AG08395 (cell line): ENCODE results near the gene POLE.
A peak's percentile ranks its signal among the peaks of the same experiment; 100 is the strongest.

ENCODE experiments used
- DNase-seq: peaks from one replicate; pipeline ENCODE4 v3.0.0; 2012; ENCODE audit warnings: mixed read lengths, low spot score

Gene POLE

GRCh38 chr12:132632521-132633228 is 54.5 kb downstream of the POLE start:
- DNase-seq, result no peak

- no peak for DNase-seq
Observed at GRCh38 chr12:132631666-132632065, 55.5 kb downstream of the POLE start.

- DNase-seq, result no peak
Observed at GRCh38 chr12:132630672-132631071, 56.5 kb downstream of the POLE start.

- no peak for DNase-seq
Observed at GRCh38 chr12:132629330-132629729, 57.8 kb downstream of the POLE start.

- no peak for DNase-seq
Observed at GRCh38 chr12:132625731-132626430, 61.3 kb downstream of the POLE start.

- no peak for DNase-seq
Observed at GRCh38 chr12:132624910-132625630, 62.1 kb downstream of the POLE start.

GRCh38 chr12:132624186-132624855 is 62.8 kb downstream of the POLE start:
- DNase-seq, result no peak

- no peak for DNase-seq
Observed at GRCh38 chr12:132623072-132623869, 63.9 kb downstream of the POLE start.

GRCh38 chr12:132622437-132623071 is 64.6 kb downstream of the POLE start:
- DNase-seq, result peak; percentile 75

GRCh38 chr12:132621657-132622435 is 65.3 kb downstream of the POLE start:
- no peak for DNase-seq

- no peak for DNase-seq
Observed at GRCh38 chr12:132620899-132621656, 66.1 kb downstream of the POLE start.

GRCh38 chr12:132620113-132620898 is 66.8 kb downstream of the POLE start:
- DNase-seq, result no peak

GRCh38 chr12:132619386-132620112 is 67.6 kb downstream of the POLE start:
- DNase-seq, result no peak

- DNase-seq, result no peak
Observed at GRCh38 chr12:132619071-132619385, 68.1 kb downstream of the POLE start.

GRCh38 chr12:132618683-132619043 is 68.5 kb downstream of the POLE start, which contains the start of gene P2RX2:
TSS of gene P2RX2 (plus strand) at chr12:132618776. CDS start at chr12:132618817, 41 bp downstream.
- DNase-seq, result no peak

GRCh38 chr12:132617822-132618682 is 69.1 kb downstream of the POLE start:
- no peak for DNase-seq

GRCh38 chr12:132617135-132617701 is 69.9 kb downstream of the POLE start:
- no peak for DNase-seq
